Adrenal gland (tissue), 12 donors: ENCODE data around the gene NELFB. TPM values are rescaled to one million over a fixed set of nuclear protein-coding genes. Genes with fewer than 3 reads are reported as not detected.

Source experiments
- DNase-seq, 7 donors: peaks; one replicate each; pipeline ENCODE4 v3.0.0-alpha.2; 2019 to 2020
- H3K27ac ChIP-seq, 5 donors: fragments of 200-600 bp; sonication (generic) in 4 of 5; 1 replicate in 3 of 5; 2 replicates in 2 of 5; pipeline versions ENCODE4 v1.5.1 to v1.8.0; 2016 to 2020; ENCODE audit warnings: mild to moderate bottlenecking in 1 of 5
- H3K27me3 ChIP-seq: fragments of 200-600 bp; 2 replicates; pipeline ENCODE4 v1.8.0; 2021
- H3K36me3 ChIP-seq, 2 donors: fragments of 200-600 bp; replicated peaks in 1 of 2; 1 replicate in 1 of 2; 2 replicates in 1 of 2; pipeline versions ENCODE4 v1.5.1 to v1.8.0; 2018 to 2022
- H3K4me1 ChIP-seq, 2 donors: fragments of 200-600 bp; replicated peaks in 1 of 2; 1 replicate in 1 of 2; 2 replicates in 1 of 2; pipeline versions ENCODE4 v1.5.1 to v1.8.0; 2018 to 2021
- H3K4me3 ChIP-seq, 4 donors: fragments of 200-600 bp; sonication (generic) in 3 of 4; one replicate each; pipeline ENCODE4 v1.5.1; 2016 to 2018
- H3K9me3 ChIP-seq, 3 donors: fragments of 200-600 bp; sonication (generic) in 1 of 3; replicated peaks in 1 of 3; 1 replicate in 2 of 3; 2 replicates in 1 of 3; pipeline versions ENCODE4 v1.5.1 to v1.8.0; 2016 to 2021
- CTCF ChIP-seq, 6 experiments: fragments of 450-650 bp in 4 of 6; fragments of 200-600 bp in 2 of 6; sonication (generic) in 1 of 6; IDR thresholded peaks; 1 replicate in 5 of 6; 2 replicates in 1 of 6; pipeline versions ENCODE4 v1.5.1 to v1.8.0; 2016 to 2021; ENCODE audit warnings: antibody characterized with exemption in 6 of 6, mild to moderate bottlenecking in 2 of 6, moderate library complexity in 1 of 6
- POLR2A ChIP-seq, 2 donors: fragments of 450-650 bp; IDR thresholded peaks; one replicate each; pipeline ENCODE4 v1.6.1; 2017; ENCODE audit warnings: antibody characterized with exemption in 2 of 2, mild to moderate bottlenecking in 2 of 2, moderate library complexity in 1 of 2
- WGBS, 4 donors: extraction: QIAGEN DNeasy Blood & Tissue Kit in 2 of 4; methylation state at CpG; one replicate each; pipeline versions ENCODE4 v1.1.5 to v1.1.7; 2013 to 2017; 5-methylcytosine and 5-hydroxymethylcytosine counted together
- intact Hi-C, 2 donors: fragments of 100-400 bp; cut with DNase I; formaldehyde crosslinking; loops; one replicate each; pipeline versions ENCODE4 v1.14.1 to v1.15.0; 2022 to 2023
- polyA plus RNA-seq, 3 donors: library from polyadenylated mRNA; stranded (reverse); fragments of 200-250 nt in 2 of 3; fragments of 350-450 nt in 1 of 3; fragmentation: Illumina TruSeq in 1 of 3; extraction: RNeasy Lipid Tissue Mini Kit (QIAGEN cat#74804) in 1 of 3; gene quantifications; one replicate each; pipeline ENCODE4 v1.2.3, GENCODE V29; 2013 to 2014
- total RNA-seq, 9 donors: library from RNA; depleted of rRNA in 4 of 9; stranded (reverse); fragments of >200 nt in 4 of 9; fragments of 120-200 nt in 1 of 9; fragmentation: NEBNext Ultra II Directional in 1 of 9; extraction: Animal tissue kit (Norgen Biotek cat#: 25700) in 1 of 9; gene quantifications; one replicate each; pipeline versions ENCODE4 v1.1.0 to v1.2.4, GENCODE V29; 2013 to 2023
- donor health status: healthy with polysubstance abuse.
- donor health status: Bipolar disorder and iron deficiency.
- donor health status: DM: yes; HTN: yes; CAD: no.
- donor health status: DM: no; HTN: no; CAD: no.
- donor health status: DM: no; HTN: no; CAD: no.
- donor health status: DM: yes; HTN: yes; CAD: no.

NELFB gene
- total and polyA plus RNA-seq, 12 donors: 10.9 to 56.3 (median 36.9) TPM

GRCh38 chr9:137307255-137308056, 52.3 kb downstream of the NELFB start:
- H3K4me3 ChIP-seq: no peak overlapping the region
- 32 to 34% (median 33%) methylated on average over 11 to 30 of the region's 30 CpGs for WGBS, 4 donors
- no peaks in the 10 kb centered on the region for H3K9me3 ChIP-seq
- no peak for TF ChIP-seq CTCF (IDR thresholded peaks at IDR 0.05)
- TF ChIP-seq POLR2A (IDR thresholded peaks at IDR 0.05): no peak
- no peaks in the 10 kb centered on the region for H3K36me3 ChIP-seq
- intact Hi-C loops: no loop called here
- peaks cover 14% of the 10 kb centered on the region for H3K27me3 ChIP-seq
- no peak overlapping the region for H3K27ac ChIP-seq
- peak in 4 of 7 donors; percentile 13 to 21 (median 16) for DNase-seq
- H3K4me1 ChIP-seq: peaks cover 7 to 26% of the 10 kb centered on the region in 2 donors

- Histone ChIP-seq H3K4me1 (peaks cover 7 to 22% of the 10 kb centered on the region in 2 donors), H3K27me3 (peaks cover 14% of the 10 kb centered on the region), H3K4me3 (no peak overlapping the region), H3K36me3 (no peaks in the 10 kb centered on the region), H3K27ac (no peak overlapping the region), H3K9me3 (no peaks in the 10 kb centered on the region)
- WGBS, 4 donors: 46 to 69% (median 51%) methylated on average over 12 to 20 of the region's 20 CpGs
- no peak for TF ChIP-seq POLR2A (IDR thresholded peaks at IDR 0.05)
- intact Hi-C loops: no loop called here
- peak in 1 of 7 donors; percentile 9 for DNase-seq
Observed at GRCh38 chr9:137308057-137308619, 53.0 kb downstream of the NELFB start.

- intact Hi-C loops: no loop called here
- WGBS, 4 donors: 65 to 86% (median 81%) methylated on average over 4 to 15 of the region's 15 CpGs
Observed at GRCh38 chr9:137309368-137310188, 54.5 kb downstream of the NELFB start.

More at GRCh38 chr9:137309368-137310188, 54.5 kb downstream of the NELFB start:
- no peaks in the 10 kb centered on the region for H3K9me3 ChIP-seq
- DNase-seq: peak in 2 of 7 donors; percentile 10 to 14
- peaks cover 7 to 18% of the 10 kb centered on the region in 2 donors for H3K4me1 ChIP-seq
- H3K36me3 ChIP-seq: no peaks in the 10 kb centered on the region
- no peak overlapping the region for H3K27ac ChIP-seq
- H3K4me3 ChIP-seq: no peak overlapping the region
- TF ChIP-seq CTCF (IDR thresholded peaks at IDR 0.05): no peak
- no peak for TF ChIP-seq POLR2A (IDR thresholded peaks at IDR 0.05)
- H3K27me3 ChIP-seq: peaks cover 8% of the 10 kb centered on the region
